ENCODE data around the gene LSM7. TPM values are rescaled to one million over a fixed set of nuclear protein-coding genes. Genes with fewer than 3 reads are reported as not detected.

Gene LSM7
- total and polyA plus RNA-seq, 9 donors: 31.8 to 196 (median 79.6) TPM

DNA sequence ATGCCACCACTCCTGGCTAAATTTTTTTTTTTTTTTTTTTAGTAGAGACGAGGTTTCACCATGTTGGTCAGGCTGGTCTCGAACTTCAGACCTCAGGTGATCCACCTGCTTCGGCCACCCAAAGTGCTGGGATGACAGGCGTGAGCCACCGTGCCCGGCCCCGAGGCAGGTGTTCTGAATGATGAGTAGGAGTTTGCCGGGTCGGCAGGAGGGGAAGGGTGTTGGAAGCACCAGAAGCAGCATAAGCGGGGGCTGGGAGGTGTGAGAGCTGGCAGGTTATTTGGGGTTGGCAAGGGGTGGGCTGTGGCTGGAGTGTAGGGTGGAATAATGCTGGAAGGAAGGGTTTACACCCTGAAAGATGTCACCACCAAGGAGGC, 1.9 kb upstream of the LSM7 start:
- Histone ChIP-seq H3K36me3 (no peaks in the 10 kb centered on the region), H3K27ac (no peak overlapping the region), H3K9me3 (no peaks in the 10 kb centered on the region), H3K4me3 (no peak overlapping the region), H3K4me1 (ENCODE audit: insufficient read depth) (peaks cover 11% of the 10 kb centered on the region), H3K27me3 (no peaks in the 10 kb centered on the region)
- WGBS, 3 donors: 68 to 73% (median 70%) methylated on average over 10 of the region's 10 CpGs
- DNase-seq: no peak
- TF ChIP-seq, protein P1, sequence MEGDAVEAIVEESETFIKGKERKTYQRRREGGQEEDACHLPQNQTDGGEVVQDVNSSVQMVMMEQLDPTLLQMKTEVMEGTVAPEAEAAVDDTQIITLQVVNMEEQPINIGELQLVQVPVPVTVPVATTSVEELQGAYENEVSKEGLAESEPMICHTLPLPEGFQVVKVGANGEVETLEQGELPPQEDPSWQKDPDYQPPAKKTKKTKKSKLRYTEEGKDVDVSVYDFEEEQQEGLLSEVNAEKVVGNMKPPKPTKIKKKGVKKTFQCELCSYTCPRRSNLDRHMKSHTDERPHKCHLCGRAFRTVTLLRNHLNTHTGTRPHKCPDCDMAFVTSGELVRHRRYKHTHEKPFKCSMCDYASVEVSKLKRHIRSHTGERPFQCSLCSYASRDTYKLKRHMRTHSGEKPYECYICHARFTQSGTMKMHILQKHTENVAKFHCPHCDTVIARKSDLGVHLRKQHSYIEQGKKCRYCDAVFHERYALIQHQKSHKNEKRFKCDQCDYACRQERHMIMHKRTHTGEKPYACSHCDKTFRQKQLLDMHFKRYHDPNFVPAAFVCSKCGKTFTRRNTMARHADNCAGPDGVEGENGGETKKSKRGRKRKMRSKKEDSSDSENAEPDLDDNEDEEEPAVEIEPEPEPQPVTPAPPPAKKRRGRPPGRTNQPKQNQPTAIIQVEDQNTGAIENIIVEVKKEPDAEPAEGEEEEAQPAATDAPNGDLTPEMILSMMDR (IDR thresholded peaks at IDR 0.05): no peak
- TF ChIP-seq EP300 (IDR thresholded peaks at IDR 0.05): no peak
- TF ChIP-seq POLR2A (IDR thresholded peaks at IDR 0.05): no peak
- intact Hi-C loops (cut with DNase I): no loop called here

DNA sequence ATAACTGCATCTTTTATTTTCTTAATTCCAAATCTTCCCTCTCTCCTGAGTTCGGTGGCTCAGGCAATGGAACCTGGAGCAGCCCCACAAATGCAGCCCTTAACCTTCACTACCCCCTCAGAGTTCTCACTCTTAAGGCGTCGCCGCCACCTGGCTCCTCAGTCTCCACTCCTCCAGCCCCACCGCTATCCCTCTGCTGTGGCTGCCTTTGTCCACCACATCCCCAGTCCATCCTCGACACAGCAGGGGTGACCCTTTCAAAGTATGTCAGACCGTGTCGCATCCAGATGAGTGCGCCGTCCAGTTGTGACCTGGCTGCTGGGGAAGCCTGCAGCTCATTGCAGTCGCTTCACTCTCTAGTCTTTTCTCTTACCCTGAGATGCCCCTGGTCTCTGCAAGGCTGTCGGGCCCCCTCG, 1.1 kb upstream of the LSM7 start:
- no peaks in the 10 kb centered on the region for H3K9me3 ChIP-seq
- 41 to 50% (median 47%) methylated on average over 13 of the region's 13 CpGs for WGBS, 3 donors
- intact Hi-C loops (cut with DNase I): no loop called here
- H3K27ac ChIP-seq: no peak overlapping the region
- no peaks in the 10 kb centered on the region for H3K27me3 ChIP-seq
- TF ChIP-seq EP300 (IDR thresholded peaks at IDR 0.05) (no peak), POLR2A (IDR thresholded peaks at IDR 0.05) (no peak)
- TF ChIP-seq, protein P1 (IDR thresholded peaks at IDR 0.05): no peak
- H3K36me3 ChIP-seq: no peaks in the 10 kb centered on the region
- peaks cover 11% of the 10 kb centered on the region for H3K4me1 ChIP-seq (ENCODE audit: insufficient read depth)
- no peak for DNase-seq
- H3K4me3 ChIP-seq: peak overlapping the region; percentile 91

DNA sequence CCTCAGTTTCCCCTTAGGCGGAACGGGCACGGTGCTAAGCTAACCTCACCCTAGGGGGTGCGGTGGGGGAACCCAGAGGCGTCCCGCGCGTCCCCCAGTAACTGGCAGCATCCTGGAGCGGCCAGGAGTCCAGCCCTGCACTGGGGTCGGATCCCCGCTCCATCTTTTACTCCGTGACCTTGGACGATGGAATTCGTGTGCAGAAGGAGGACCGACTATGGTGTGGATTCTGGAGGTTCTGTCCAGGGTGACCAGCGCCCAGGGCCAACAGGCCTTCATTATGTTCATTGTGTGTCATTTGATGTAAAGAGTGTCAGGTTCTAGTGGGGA, 728 bp upstream of the LSM7 start:
- Histone ChIP-seq H3K4me1 (ENCODE audit: insufficient read depth) (peaks cover 11% of the 10 kb centered on the region), H3K36me3 (no peaks in the 10 kb centered on the region), H3K27me3 (no peaks in the 10 kb centered on the region), H3K9me3 (no peaks in the 10 kb centered on the region), H3K4me3 (peak overlapping the region; percentile 91), H3K27ac (peak overlapping the region; percentile 4 to 39)
- no peak for DNase-seq
- intact Hi-C loops (cut with DNase I): no loop called here
- WGBS, 3 donors: 0 to 1% (median 1%) methylated on average over 14 to 16 of the region's 16 CpGs
- TF ChIP-seq POLR2A (IDR thresholded peaks at IDR 0.05): no peak
- TF ChIP-seq, protein P1 (IDR thresholded peaks at IDR 0.05): no peak
- no peak for TF ChIP-seq EP300 (IDR thresholded peaks at IDR 0.05)

DNA sequence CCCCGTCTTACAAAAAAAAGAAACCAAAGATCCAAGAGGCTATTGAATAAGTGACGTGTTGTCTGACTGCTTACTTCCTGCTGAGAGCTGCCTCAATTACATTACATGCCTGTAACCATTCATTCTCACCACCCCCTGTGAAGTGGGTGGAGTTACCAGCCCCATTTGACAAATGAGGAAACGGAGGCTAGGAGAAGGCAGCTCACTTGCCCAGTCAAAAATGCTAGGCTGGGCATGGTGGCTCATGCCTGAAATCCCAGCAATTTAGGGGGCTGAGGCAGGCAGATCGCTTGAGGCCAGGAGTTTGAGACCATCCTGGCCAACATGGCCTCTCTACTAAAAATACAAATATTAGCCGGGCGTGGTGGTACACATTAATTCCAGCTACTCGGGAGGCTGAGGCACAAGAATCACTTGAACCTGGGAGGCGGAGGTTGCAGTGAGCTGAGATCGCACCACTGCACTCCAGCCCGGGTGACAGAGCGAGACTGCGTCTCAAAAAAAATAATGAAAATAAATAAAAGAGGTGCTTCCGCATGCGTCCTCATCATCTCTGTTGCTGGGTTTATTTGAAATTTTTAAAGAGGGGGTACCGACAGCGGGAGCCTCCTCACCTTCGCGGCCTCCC, 499 bp downstream of the LSM7 start:
- 2 to 3% (median 2%) methylated on average over 18 of the region's 18 CpGs for WGBS, 3 donors
- Histone ChIP-seq H3K9me3 (no peaks in the 10 kb centered on the region), H3K27ac (peak overlapping the region; percentile 36 to 39), H3K27me3 (no peaks in the 10 kb centered on the region), H3K36me3 (no peaks in the 10 kb centered on the region), H3K4me3 (peak overlapping the region; percentile 91), H3K4me1 (ENCODE audit: insufficient read depth) (peaks cover 11% of the 10 kb centered on the region)
- intact Hi-C loops (cut with DNase I): no loop called here
- no peak for DNase-seq
- no peak for TF ChIP-seq POLR2A (IDR thresholded peaks at IDR 0.05)
- no peak for TF ChIP-seq EP300 (IDR thresholded peaks at IDR 0.05)

DNA sequence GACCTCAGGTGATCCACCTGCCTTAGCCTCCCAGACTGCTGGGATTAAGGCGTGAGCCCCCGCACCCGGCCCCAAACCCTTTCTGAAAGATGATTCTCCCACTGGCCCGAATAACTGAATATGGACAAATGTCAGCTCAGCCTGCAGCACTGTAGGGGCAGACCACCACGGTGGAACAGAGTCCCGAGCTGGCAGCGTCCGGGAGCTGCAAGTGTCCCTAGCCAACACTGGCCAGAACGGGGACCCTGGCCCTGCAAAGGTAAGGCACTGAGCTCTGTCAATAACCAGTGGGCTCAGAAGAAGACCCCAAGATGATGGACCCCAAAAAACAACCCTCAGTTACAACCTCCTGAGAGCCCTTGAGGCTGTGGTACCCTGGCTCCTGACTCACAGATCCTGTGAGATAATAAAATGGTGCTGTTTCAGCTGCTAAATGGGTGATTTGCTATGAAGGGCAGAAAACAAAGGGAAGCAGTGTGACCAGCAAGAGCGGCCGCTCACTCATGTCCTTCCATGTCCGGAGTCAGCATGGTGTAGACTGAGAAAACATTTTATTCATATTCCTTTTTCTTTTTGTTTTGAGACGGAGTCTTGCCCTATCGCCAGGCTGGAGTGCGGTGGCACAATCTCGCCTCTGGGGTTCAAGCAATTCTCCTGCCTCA, 1.6 kb downstream of the LSM7 start:
- Histone ChIP-seq H3K36me3 (no peaks in the 10 kb centered on the region), H3K4me1 (ENCODE audit: insufficient read depth) (peaks cover 11% of the 10 kb centered on the region), H3K27me3 (no peaks in the 10 kb centered on the region), H3K9me3 (no peaks in the 10 kb centered on the region), H3K27ac (no peak overlapping the region), H3K4me3 (no peak overlapping the region)
- 81 to 93% (median 87%) methylated on average over 16 of the region's 16 CpGs for WGBS, 3 donors
- TF ChIP-seq EP300 (IDR thresholded peaks at IDR 0.05) (no peak), POLR2A (IDR thresholded peaks at IDR 0.05) (no peak)
- TF ChIP-seq, protein P1 (IDR thresholded peaks at IDR 0.05): no peak
- intact Hi-C loops (cut with DNase I): no loop called here
- DNase-seq: no peak
